Astrocyte of the spinal cord (primary cell): ENCODE results near the gene FNDC1.

Experiments
- DNase-seq: peaks from one replicate; pipeline ENCODE4 v3.0.0; 2011; ENCODE audit warnings: low read depth, low spot score
- H3K4me3 ChIP-seq: 2 replicates; pipeline ENCODE4 v1.5.1; 2011; ENCODE audit warnings: low read depth, mild to moderate bottlenecking, low read length, moderate library complexity
- CTCF ChIP-seq: IDR thresholded peaks from 2 replicates; pipeline ENCODE4 v1.5.1; 2012; ENCODE audit warnings: low read depth, mild to moderate bottlenecking, low read length, inconsistent platforms
- in situ Hi-C: cut with HindIII; loops from 2 replicates; pipeline ENCODE4 v1.10.0; 2017; ENCODE audit warnings: low sequenced_read_pairs

The FNDC1 gene

GRCh38 chr6:159134701-159135364 lies 34.4 kb upstream of the FNDC1 start:
- DNase-seq: peak; percentile 42
- no peak overlapping the region for H3K4me3 ChIP-seq
- TF ChIP-seq CTCF: peak; percentile 97
- in situ Hi-C loops: no loop called here

- no peak overlapping the region for H3K4me3 ChIP-seq
- in situ Hi-C loops: no loop called here
- no peak for DNase-seq
- no peak for TF ChIP-seq CTCF
Observed at GRCh38 chr6:159137676-159138075, 31.5 kb upstream of the FNDC1 start.

GRCh38 chr6:159142531-159142930 lies 26.7 kb upstream of the FNDC1 start:
- no peak for DNase-seq
- no peak overlapping the region for H3K4me3 ChIP-seq
- in situ Hi-C loops: no loop called here
- TF ChIP-seq CTCF: no peak

GRCh38 chr6:159148641-159149040 lies 20.6 kb upstream of the FNDC1 start:
- TF ChIP-seq CTCF: no peak
- H3K4me3 ChIP-seq: no peak overlapping the region
- DNase-seq: no peak
- in situ Hi-C loops: no loop called here

- in situ Hi-C loops: no loop called here
- no peak for DNase-seq
Observed at GRCh38 chr6:159149641-159150040, 19.6 kb upstream of the FNDC1 start.

GRCh38 chr6:159151266-159151855 lies 17.8 kb upstream of the FNDC1 start:
- no peak overlapping the region for H3K4me3 ChIP-seq
- in situ Hi-C loops: no loop called here
- TF ChIP-seq CTCF: peak; percentile 89
- peak; percentile 69 for DNase-seq

More at GRCh38 chr6:159149641-159150040, 19.6 kb upstream of the FNDC1 start:
- no peak overlapping the region for H3K4me3 ChIP-seq
- no peak for TF ChIP-seq CTCF
